CD14-positive monocyte (primary cell): ENCODE data around the gene CENATAC. TPM values are rescaled to one million over a fixed set of nuclear protein-coding genes. Genes with fewer than 3 reads are reported as not detected.
A peak's percentile ranks its signal among the peaks of the same experiment; 100 is the strongest.

Source experiments
- DNase-seq, 3 donors: peaks; one replicate each; pipeline ENCODE4 v3.0.0-alpha.2; 2011 to 2022
- H2AFZ ChIP-seq: 2 replicates; pipeline ENCODE4 v1.6.0; 2012; ENCODE audit warnings: mild to moderate bottlenecking, low read depth, low read length, inconsistent platforms; ENCODE audit not compliant: insufficient read depth, poor library complexity, severe bottlenecking
- H3K27ac ChIP-seq, 2 donors: 1 replicate in 1 of 2; 2 replicates in 1 of 2; pipeline ENCODE4 v1.5.1; 2012 to 2013; ENCODE audit warnings: low read length in 2 of 2, control low read depth in 1 of 2, inconsistent platforms in 1 of 2, low read depth in 1 of 2, mild to moderate bottlenecking in 1 of 2
- H3K27me3 ChIP-seq, 2 donors: one replicate each; pipeline versions ENCODE4 v1.6.0 to v1.6.1; 2011 to 2013; ENCODE audit warnings: low read length in 2 of 2; ENCODE audit not compliant: control insufficient read depth in 2 of 2, insufficient read depth in 2 of 2
- H3K36me3 ChIP-seq, 2 donors: replicated peaks in 1 of 2; 1 replicate in 1 of 2; 2 replicates in 1 of 2; pipeline versions ENCODE4 v1.5.1 to v1.6.1; 2012 to 2013; ENCODE audit warnings: low read length in 2 of 2, control low read depth in 1 of 2, inconsistent platforms in 1 of 2, mild to moderate bottlenecking in 1 of 2; ENCODE audit not compliant: insufficient read depth in 2 of 2, control insufficient read depth in 1 of 2
- H3K4me1 ChIP-seq, 2 donors: 1 replicate in 1 of 2; 2 replicates in 1 of 2; pipeline versions ENCODE4 v1.5.1 to v1.6.1; 2012 to 2013; ENCODE audit warnings: low read length in 2 of 2, control low read depth in 1 of 2, inconsistent platforms in 1 of 2, mild to moderate bottlenecking in 1 of 2, moderate library complexity in 1 of 2; ENCODE audit not compliant: insufficient read depth in 2 of 2, control insufficient read depth in 1 of 2
- H3K4me2 ChIP-seq: replicated peaks from 2 replicates; pipeline ENCODE3; 2012; ENCODE audit warnings: low read length, moderate library complexity, mild to moderate bottlenecking; ENCODE audit not compliant: poor library complexity, severe bottlenecking; ENCODE audit errors: extremely low read depth
- H3K4me3 ChIP-seq, 3 experiments: fragments of 200-600 bp in 1 of 3; sonication (generic) in 1 of 3; replicated peaks in 1 of 3; 1 replicate in 2 of 3; 2 replicates in 1 of 3; pipeline ENCODE4 v1.5.1; 2011 to 2013; ENCODE audit warnings: low read length in 3 of 3, mild to moderate bottlenecking in 3 of 3, control low read depth in 2 of 3, low read depth in 2 of 3, inconsistent platforms in 1 of 3, moderate library complexity in 1 of 3
- H3K79me2 ChIP-seq: 2 replicates; pipeline ENCODE4 v1.6.0; 2012; ENCODE audit warnings: mild to moderate bottlenecking, control low read depth, inconsistent platforms, low read length, moderate library complexity; ENCODE audit not compliant: insufficient read depth
- H3K9ac ChIP-seq: 2 replicates; pipeline ENCODE4 v1.6.0; 2017; ENCODE audit warnings: low read length, mild to moderate bottlenecking; ENCODE audit not compliant: insufficient read depth, poor library complexity, severe bottlenecking
- H3K9me3 ChIP-seq, 2 donors: replicated peaks in 1 of 2; 1 replicate in 1 of 2; 2 replicates in 1 of 2; pipeline versions ENCODE4 v1.5.1 to v1.6.1; 2012 to 2013; ENCODE audit warnings: low read length in 2 of 2, control low read depth in 1 of 2; ENCODE audit not compliant: control insufficient read depth in 1 of 2, insufficient read depth in 1 of 2
- H4K20me1 ChIP-seq: 2 replicates; pipeline ENCODE4 v1.6.0; 2012; ENCODE audit warnings: mild to moderate bottlenecking, low read length, control low read depth, moderate library complexity; ENCODE audit not compliant: insufficient read depth
- H3K27ac Mint-ChIP-seq, 7 donors: one replicate each; pipeline ENCODE4 v1.8.0; 2020; ENCODE audit warnings: mild to moderate bottlenecking in 7 of 7, mixed read lengths in 7 of 7, moderate library complexity in 6 of 7, inconsistent platforms in 2 of 7
- H3K27me3 Mint-ChIP-seq, 3 donors: one replicate each; pipeline ENCODE4 v1.8.0; 2021 to 2022; ENCODE audit warnings: low read depth in 3 of 3, mild to moderate bottlenecking in 3 of 3, mixed read lengths in 3 of 3, moderate library complexity in 3 of 3, inconsistent platforms in 1 of 3
- H3K36me3 Mint-ChIP-seq, 2 donors: one replicate each; pipeline ENCODE4 v1.8.0; 2020; ENCODE audit warnings: mixed read lengths in 2 of 2, inconsistent platforms in 1 of 2, mild to moderate bottlenecking in 1 of 2
- H3K4me1 Mint-ChIP-seq: one replicate; pipeline ENCODE4 v1.8.0; 2020; ENCODE audit warnings: mild to moderate bottlenecking, mixed read lengths
- H3K4me3 Mint-ChIP-seq, 2 donors: one replicate each; pipeline ENCODE4 v1.8.0; 2020; ENCODE audit warnings: mild to moderate bottlenecking in 2 of 2, mixed read lengths in 2 of 2, moderate library complexity in 1 of 2
- H3K9me3 Mint-ChIP-seq, 7 donors: one replicate each; pipeline ENCODE4 v1.8.0; 2020 to 2022; ENCODE audit warnings: mixed read lengths in 7 of 7, mild to moderate bottlenecking in 6 of 7, moderate library complexity in 6 of 7, inconsistent platforms in 2 of 7
- WGBS: methylation state at CpG from one replicate; pipeline ENCODE4 v1.1.5; 2013; ENCODE audit warnings: missing lambda C conversion rate; ENCODE audit not compliant: insufficient coverage; 5-methylcytosine and 5-hydroxymethylcytosine counted together
- intact Hi-C, 2 donors: fragments of 100-400 bp; cut with micrococcal nuclease; formaldehyde crosslinking; loops; one replicate each; pipeline versions ENCODE4 v1.15.0 to v1.15.1; 2023
- polyA plus RNA-seq, 3 donors: library from polyadenylated mRNA; depleted of rRNA in 1 of 3; unstranded in 2 of 3; stranded (reverse) in 1 of 3; fragments of 300-500 nt in 2 of 3; fragments of >200 nt in 1 of 3; fragmentation: Illumina TruSeq in 2 of 3; gene quantifications; 1 replicate in 2 of 3; 2 replicates in 1 of 3; pipeline ENCODE4 v1.2.3, GENCODE V29; 2012 to 2021
- TF ChIP-seq, protein P1 (sequence below): fragments of 200-600 bp; IDR thresholded peaks from one replicate; pipeline ENCODE4 v1.8.0; 2022; ENCODE audit warnings: antibody characterized with exemption, mild to moderate bottlenecking

CENATAC gene
- polyA plus RNA-seq, 3 donors: 2.7 to 47.8 (median 4.1) TPM

DNA sequence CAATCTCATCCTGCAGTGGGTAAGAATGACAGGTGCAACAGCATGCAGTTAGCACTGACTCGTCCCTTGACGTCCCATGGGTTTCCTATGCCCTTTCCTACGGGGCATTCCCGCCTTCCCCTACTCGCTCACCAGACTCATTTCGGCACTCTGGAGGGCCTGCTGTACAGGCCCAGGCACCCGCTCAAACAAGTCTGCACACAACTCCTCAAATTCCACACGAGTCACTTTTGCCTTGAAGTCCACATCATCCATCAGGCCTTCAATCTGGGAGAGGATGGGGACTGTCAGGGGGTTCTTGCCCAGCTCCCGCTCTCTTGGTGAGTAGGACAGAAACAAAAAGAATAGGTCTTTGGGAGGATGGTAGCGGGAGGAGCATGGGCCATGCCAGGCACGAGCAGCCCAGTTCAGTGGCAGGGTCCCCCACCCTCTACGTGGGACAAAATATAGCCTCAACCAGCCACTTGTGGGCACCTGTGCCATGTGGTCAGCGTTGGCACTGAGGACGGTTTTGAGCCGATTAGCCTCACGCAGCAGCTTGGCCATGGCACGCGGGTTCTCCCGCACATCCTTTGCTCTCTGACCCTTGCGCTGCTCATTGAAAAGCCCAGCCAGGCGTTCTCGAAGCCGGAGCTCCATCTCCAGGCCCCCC lies 54.4 kb downstream of the CENATAC start:
- DNase-seq: no peak

DNA sequence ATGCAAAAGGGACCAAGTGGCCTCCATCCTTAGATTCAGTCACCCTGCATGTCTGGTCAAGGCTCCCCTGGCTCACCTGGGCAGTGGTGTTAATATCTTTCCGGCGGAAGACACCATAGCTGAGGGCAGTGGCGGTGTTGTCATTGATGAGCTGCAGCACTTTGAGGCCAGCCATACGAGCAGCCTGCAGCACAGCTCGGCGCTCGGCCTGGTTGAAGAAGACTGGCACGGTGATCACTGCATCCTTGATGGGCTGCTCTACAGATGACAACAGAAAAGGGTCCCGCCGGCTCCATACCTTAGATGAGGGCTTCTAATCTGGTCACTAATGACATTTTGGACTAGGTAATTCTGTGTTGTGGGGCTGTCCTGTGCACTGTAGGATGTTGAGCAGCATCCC lies 56.5 kb downstream of the CENATAC start:
- H3K36me3 ChIP-seq: peaks cover 46 to 62% of the 10 kb centered on the region in 2 donors
- WGBS: 100% methylated on average over 7 of the region's 10 CpGs
- H3K79me2 ChIP-seq: peaks cover 23% of the 10 kb centered on the region
- DNase-seq: no peak
- intact Hi-C loops: no loop called here
- H3K27me3 ChIP-seq: no peaks in the 10 kb centered on the region
- Mint-ChIP-seq H3K9me3 (no peaks in the 10 kb centered on the region), H3K36me3 (peaks cover 61% of the 10 kb centered on the region in 2 donors), H3K27me3 (peaks cover 0 to 1% (median 0%) of the 10 kb centered on the region in 3 donors), H3K27ac (no peak overlapping the region), H3K4me1 (peaks cover 21% of the 10 kb centered on the region), H3K4me3 (no peak overlapping the region)
- H3K4me3 ChIP-seq: no peak overlapping the region
- H3K27ac ChIP-seq: peak overlapping the region in 1 of 2 donors; percentile 36
- H3K9ac ChIP-seq: no peak overlapping the region
- H3K9me3 ChIP-seq: no peaks in the 10 kb centered on the region
- no peak overlapping the region for H2AFZ ChIP-seq
- no peak overlapping the region for H3K4me2 ChIP-seq
- peaks cover 17 to 22% of the 10 kb centered on the region in 2 donors for H3K4me1 ChIP-seq
- H4K20me1 ChIP-seq: no peaks in the 10 kb centered on the region
- TF ChIP-seq, protein P1, sequence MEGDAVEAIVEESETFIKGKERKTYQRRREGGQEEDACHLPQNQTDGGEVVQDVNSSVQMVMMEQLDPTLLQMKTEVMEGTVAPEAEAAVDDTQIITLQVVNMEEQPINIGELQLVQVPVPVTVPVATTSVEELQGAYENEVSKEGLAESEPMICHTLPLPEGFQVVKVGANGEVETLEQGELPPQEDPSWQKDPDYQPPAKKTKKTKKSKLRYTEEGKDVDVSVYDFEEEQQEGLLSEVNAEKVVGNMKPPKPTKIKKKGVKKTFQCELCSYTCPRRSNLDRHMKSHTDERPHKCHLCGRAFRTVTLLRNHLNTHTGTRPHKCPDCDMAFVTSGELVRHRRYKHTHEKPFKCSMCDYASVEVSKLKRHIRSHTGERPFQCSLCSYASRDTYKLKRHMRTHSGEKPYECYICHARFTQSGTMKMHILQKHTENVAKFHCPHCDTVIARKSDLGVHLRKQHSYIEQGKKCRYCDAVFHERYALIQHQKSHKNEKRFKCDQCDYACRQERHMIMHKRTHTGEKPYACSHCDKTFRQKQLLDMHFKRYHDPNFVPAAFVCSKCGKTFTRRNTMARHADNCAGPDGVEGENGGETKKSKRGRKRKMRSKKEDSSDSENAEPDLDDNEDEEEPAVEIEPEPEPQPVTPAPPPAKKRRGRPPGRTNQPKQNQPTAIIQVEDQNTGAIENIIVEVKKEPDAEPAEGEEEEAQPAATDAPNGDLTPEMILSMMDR: no peak

More for the DNA sequence above, 54.4 kb downstream of the CENATAC start:
- Histone ChIP-seq H3K9me3 (no peaks in the 10 kb centered on the region), H4K20me1 (no peaks in the 10 kb centered on the region), H3K36me3 (peaks cover 68 to 83% of the 10 kb centered on the region in 2 donors), H3K4me3 (no peak overlapping the region), H3K4me2 (no peak overlapping the region), H3K27ac (no peak overlapping the region), H3K79me2 (peaks cover 20% of the 10 kb centered on the region), H3K9ac (no peak overlapping the region), H3K27me3 (no peaks in the 10 kb centered on the region), H2AFZ (no peak overlapping the region), H3K4me1 (peaks cover 9 to 12% of the 10 kb centered on the region in 2 donors)
- 95% methylated on average over 20 of the region's 23 CpGs for WGBS
- no peak overlapping the region for H3K4me3 Mint-ChIP-seq
- intact Hi-C loops: no loop called here
- H3K27me3 Mint-ChIP-seq: peaks cover 0 to 1% (median 0%) of the 10 kb centered on the region in 3 donors
- TF ChIP-seq, protein P1: no peak
- no peaks in the 10 kb centered on the region for H3K9me3 Mint-ChIP-seq
- peaks cover 82% of the 10 kb centered on the region in 2 donors for H3K36me3 Mint-ChIP-seq
- H3K4me1 Mint-ChIP-seq: peaks cover 12% of the 10 kb centered on the region
- H3K27ac Mint-ChIP-seq: peak overlapping the region in 2 of 7 donors; percentile 1 to 2
